LoVo (cell line): ENCODE measurements around the gene CTSA.
"Not testable (repeated sequence)": the region's sequence is repeated elsewhere in the genome, so short reads cannot be mapped to it uniquely, and the experiment has no call there.

Source experiments
- DNase-seq: peaks from one replicate; pipeline ENCODE4 v3.0.0-alpha.2; 2016; ENCODE audit warnings: low spot score

CTSA gene

DNA sequence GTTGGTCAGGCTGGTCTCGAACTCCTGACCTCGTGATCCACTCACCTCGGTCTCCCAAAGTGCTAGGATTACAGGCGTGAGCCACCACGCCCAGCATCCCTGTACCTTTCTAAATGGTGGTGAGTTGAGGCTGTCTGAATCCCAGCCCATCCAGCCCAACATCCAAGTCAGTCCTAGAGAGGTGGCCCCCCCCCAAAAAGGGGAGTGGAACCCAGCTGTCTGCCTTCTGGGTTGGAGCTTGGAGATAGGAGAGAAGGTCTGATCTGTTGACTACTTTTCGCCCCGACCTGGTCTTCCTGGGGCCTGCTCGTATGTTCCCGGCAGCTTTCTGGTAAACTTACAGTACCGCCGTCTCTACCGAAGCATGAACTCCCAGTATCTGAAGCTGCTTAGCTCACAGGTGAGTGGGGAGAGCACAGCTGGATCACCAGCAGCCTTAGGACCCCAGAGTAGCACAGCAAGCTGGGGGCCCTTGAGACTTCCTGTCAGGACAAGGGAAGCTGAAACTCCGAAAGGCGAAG, 5.6 kb downstream of the CTSA start:
- no peak for DNase-seq

DNA sequence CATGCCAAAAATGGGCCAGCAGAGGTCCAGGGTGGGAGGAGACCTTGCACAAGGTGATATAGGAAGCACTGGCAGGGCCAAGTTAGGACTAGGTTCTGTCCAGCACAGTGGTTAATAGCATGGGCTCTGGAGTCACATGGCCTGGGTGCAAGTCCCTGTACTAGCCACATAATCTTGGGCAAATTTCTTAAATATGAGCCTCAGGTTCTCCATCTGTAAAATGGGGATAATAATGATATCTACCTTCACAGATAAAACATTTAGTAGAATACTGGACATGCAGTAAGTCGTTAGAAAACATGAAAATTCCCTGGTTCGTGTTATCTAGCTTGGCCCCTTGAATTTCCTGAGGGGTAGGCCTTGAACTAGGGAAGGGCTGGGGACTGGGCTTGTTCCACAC, 6.2 kb downstream of the CTSA start:
- no peak for DNase-seq

DNA sequence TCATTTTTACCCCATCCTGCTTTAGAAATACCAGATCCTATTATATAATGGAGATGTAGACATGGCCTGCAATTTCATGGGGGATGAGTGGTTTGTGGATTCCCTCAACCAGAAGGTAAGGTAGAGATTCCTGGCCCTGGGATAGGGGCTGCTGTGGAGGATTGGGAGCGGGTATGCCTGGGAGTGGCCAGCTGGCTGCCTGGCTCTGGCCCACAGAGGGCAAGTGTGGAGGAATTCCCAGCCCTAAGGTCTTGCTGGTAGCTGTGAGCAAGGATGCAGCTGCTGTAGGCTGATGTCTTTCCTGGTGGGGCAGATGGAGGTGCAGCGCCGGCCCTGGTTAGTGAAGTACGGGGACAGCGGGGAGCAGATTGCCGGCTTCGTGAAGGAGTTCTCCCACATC, 6.6 kb downstream of the CTSA start:
- no peak for DNase-seq

DNA sequence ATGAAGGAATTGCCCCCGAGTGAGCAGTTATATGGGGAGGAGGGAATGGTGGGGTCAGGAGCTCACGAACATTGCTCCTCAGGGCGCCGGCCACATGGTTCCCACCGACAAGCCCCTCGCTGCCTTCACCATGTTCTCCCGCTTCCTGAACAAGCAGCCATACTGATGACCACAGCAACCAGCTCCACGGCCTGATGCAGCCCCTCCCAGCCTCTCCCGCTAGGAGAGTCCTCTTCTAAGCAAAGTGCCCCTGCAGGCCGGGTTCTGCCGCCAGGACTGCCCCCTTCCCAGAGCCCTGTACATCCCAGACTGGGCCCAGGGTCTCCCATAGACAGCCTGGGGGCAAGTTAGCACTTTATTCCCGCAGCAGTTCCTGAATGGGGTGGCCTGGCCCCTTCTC, 7.2 kb downstream of the CTSA start:
- no peak for DNase-seq

DNA sequence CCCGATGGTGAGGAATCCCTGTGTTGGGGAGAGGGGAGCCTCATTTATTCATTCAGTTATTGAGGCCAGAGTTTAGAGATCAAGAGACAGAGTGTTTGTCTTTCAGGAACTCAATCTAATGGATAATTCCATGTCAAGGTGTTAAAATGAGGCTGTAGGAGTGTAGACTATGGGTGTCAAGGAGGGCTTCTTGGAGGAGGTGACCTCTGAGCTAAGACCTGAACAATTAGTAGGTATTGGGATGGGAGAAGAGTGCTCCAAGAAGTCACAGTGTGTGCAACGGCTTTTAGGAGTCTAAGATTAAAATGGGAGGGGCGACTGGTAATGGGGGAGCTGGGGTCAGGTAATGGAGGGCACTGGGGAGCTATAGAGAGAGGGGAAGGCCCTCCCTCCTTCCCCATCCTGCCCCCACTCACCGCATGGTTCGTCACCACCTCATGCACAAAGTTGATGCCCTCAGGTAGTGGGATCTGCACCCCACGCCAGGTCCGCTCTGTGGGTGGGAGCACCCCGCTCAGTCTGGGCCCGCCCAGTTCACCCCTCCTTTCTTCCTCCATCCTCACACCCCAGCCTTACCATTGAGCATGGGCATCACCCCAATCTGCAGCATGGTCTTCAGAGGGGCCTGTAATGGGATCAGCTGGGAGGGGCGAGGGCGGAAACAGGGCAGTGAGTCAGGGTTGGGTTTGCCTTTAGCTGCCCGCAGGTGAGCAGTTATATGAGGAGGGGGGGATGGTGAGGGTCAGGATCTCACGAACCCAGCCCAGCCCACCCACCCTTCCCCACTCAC, 8.1 kb downstream of the CTSA start:
- DNase-seq = no peak

DNA sequence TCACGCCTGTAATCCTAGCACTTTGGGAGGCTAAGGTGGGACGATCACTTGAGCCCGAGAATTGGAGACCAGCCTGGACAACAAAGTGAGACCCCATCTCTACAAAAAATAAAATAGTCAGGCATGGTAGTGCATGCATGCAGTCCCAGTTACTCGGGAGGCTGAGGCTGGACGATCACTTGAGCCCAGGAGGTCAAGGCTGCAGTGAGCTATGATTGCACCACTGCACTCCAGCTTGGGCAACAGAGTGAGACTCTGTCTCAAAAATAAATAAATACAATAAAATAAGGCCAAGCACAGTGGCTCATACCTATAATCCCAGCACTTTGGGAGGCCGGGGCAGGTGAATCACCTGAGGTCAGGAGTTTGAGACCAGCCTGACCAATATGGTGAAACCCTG, 10.2 kb downstream of the CTSA start:
- DNase-seq = not testable (repeated sequence)

DNA sequence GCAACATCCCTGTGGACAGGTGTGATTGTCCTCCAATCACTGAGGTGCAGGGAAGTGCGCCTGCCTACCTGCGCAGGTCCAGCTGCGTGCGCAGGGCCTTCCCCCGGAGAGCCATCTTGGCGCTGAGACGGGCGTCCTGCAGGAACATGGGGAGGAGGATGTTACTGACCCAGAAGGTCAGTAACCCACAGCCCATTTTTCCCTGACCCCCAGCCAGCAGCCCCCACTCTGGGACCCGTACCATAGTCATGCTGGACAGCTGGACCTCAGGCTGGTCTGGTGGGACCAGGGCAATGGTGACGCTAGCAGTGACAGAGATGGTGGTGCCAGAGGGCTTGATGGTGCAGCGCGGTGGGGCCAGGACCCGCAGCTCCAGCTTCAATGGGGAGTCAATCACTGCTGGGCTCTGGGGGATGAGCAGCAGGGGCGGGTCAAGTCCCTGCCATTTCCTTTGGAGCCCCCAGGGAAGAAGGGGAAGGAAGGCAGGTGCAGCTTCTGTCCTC, 11.1 kb downstream of the CTSA start:
- no peak for DNase-seq

DNA sequence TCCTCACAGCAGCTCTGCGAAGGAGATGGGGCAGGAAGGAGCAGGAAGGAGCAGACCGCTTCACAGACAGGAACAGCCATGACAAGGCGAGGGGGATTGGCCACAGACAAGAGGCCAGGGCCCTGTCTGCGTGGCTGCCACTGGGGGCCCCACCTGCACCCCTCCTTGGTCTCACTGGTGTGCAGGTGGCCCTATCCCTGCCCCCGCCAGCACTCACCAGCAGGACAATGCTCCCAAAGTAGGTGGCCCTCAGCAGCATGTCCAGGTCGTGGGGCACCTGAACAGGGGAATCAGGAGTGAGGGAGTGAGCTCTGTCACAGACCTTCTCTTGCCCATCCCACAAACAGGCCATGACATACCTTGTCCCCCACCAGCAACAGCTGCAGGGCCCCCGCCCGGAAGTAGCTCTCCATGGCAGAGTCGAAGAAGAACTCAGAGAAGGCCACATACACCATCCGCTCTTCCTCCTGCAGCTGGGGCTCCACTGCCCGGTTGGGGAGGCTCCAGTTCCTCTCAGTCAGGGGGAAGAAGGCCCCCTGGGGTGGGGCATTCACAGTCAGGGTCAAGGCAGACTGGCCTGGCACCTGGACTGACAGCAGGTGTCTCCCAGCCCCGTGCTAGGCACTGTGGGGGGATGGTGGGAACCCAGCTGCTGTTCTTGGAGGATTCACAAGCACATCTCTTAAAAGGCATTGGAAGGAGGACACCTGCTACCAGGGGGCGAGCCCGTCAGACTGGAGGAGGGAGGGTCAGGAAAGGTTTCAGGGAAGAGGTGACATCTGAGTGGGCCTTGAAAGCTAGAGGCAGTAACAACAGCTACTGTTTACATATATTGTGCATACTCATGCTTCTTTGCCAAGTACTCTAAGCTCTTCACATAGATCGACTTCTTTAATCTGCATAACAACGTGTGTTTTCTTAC, 13.7 kb downstream of the CTSA start:
- no peak for DNase-seq

DNA sequence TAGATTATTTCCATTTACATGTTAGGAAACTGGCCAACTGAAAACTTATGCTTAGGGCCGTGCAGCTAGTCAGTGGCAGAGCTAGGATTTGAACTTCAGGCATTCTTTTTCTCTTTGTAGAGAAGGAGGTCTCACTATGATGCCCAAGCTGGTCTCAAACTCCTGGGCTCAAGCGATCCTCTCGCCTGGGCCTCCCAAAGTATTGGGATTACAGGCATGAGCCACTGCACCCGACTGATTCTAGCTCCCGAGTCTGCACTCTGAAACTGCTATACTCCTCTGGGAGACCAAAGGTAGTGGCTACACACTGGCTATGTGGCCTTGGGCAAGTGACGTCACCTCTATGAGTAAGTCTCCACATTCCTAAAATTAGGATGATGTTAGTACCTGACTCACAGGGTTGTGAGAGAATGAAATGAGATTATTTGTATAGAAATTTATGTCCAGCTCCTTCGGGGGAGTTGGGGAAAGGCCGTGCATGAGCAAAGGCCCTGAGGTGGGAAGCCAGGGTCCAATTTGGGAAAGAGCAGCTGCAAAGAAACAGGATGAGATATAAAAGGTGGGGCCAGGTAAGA, 14.5 kb downstream of the CTSA start:
- no peak for DNase-seq

DNA sequence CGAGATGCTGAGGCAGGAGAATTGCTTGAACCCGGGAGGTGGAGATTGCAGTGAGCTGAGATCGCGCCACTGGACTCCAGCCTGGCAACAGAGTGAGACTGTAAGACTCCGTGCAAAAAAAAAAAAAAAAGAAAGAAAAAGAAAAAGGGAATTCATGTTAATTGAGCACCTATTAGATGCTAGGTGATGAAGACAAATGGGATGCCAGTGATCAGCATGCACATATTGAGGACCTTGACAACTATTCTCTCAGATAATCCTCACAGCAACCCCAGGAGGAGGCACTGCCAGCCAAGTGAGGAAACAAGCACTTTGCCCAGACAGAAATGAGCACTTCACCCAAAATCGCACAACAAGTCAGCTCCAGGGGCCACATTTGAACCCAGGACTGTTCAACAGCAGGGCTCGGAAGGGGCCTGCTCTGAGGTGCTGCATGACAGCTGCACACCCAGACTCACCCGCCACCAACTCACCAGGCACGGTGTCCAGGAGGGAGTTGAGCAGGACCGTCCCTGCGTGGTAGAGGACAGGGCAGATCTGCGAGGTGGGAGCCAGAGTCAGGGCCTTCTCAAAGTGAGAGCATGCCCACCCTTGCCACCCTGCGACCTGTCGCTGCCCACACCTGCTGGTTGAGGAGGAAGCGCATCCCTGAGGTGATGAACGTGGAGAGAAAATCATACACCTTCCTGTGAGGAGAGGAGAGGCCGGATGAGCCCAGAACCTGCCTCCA, 16.2 kb downstream of the CTSA start:
- DNase-seq = no peak

DNA sequence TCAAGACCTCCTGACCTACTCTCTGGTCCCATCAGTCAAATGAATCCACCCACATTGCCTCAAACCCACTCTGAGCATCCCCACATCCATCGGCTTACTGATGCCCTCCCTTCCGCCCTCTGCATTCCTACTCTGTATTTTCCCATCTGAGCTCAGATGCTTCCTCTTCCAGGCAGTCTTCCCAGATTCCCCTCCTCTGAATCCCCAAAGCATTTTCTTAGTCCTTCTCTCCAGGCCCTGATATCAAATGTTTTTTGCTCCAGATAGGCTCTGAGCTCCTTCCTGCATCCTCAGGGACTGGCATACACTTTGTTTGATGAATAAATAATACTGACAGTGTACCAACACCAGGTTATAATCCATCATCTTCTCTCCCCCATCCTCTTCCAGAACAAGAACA, 16.9 kb downstream of the CTSA start:
- DNase-seq = no peak

DNA sequence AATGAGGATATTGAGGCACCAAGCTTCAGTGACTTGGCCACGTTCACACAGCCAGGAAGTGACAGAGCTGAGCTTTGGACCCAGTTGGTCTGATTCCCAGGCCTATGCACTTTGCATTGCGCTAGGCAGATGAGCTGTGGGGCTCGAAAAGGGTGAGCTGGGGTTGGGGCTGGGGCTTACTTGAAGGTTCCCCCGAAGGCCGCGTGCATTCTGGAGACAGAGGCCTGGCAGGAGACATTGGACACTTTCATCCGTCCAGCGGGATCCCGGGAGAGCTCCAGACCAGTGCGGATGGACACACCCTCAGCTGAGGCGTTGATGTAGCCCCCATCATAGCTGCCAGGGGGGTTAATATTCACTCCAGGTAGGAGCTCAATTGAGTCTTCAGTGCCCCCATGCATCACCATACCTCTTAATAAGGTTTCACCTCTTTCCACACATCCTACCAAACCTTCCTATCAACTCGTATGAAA, 18.2 kb downstream of the CTSA start:
- no peak for DNase-seq

DNA sequence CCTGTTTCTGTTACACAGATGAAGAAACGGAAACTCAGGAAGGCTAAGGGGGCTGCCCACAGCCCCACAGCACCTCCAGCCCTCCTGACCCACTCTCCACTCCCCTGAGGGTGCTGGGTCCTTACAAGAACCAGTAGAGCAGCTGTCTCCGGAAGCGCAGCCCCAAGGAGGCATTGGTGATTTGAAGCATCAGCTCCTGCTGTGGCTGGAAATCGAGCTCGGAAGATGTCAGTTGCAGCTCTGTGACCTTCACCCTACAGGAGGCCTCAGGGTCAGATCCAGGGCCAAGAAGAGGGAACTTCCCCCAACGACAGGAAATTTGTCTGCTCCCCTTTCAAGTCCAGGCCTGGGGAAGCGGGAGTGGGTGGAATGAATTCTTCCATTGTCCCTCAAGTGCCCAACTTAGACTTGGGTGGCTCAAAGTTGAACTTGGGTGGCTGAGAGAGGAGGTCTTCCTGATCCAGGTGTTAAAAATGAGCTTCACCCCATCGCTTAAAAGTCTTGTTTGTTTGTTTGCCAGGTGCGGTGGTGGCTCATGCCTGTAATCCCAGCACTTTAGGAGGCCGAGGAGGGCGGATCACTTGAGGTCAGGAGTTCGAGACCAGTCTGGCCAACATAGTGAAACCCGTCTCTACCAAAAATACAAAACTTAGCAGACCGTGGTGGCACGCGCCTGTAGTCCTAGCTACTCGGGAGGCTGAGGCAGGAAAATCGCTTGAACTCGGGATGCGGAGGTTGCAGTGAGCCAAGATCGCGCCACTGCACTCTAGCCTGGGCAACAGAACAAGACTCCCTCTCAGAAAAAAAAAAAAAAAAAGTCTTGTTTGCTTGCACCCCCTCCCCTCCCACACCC, 18.9 kb downstream of the CTSA start:
- DNase-seq = no peak

DNA sequence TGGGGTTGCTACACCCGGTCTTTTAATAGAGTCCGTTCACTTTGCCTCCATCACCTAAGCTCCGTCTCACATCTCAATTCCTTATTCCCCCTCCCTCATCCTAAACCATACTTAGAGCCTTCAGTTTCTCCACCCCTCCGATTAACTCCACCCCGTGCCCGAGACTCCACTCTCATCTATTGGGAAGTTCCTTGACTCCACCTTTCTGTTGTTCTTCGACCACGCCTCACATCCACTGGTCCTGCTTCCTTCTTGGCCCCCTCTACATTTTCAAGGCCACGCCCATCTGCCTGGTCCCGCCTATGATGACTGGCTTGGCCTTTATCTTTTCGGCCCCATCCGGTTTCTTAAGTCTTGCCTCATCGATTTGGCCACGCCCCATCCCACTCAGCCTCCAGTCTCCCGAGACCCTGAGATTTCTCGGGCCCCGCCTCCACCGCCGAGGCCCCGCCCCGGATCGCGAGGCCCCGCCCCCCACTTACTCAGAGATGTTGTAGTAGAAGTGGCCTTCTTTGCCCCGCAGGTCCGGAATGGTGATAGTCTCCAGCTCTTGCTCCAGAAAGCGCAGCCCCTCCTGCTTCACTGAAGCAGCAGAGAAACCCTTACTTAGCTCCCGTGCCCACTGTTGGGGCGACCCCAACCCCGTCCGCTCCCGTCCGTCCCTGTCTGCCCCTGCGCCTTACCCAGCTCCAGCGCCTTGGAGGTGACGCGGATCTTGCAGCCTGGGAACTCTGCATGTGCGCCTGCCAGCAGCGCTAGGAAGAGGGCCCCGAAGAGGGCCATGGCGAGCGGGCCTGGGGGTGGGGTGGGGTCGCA, 19.7 kb downstream of the CTSA start:
- peak; percentile 89 for DNase-seq

DNA sequence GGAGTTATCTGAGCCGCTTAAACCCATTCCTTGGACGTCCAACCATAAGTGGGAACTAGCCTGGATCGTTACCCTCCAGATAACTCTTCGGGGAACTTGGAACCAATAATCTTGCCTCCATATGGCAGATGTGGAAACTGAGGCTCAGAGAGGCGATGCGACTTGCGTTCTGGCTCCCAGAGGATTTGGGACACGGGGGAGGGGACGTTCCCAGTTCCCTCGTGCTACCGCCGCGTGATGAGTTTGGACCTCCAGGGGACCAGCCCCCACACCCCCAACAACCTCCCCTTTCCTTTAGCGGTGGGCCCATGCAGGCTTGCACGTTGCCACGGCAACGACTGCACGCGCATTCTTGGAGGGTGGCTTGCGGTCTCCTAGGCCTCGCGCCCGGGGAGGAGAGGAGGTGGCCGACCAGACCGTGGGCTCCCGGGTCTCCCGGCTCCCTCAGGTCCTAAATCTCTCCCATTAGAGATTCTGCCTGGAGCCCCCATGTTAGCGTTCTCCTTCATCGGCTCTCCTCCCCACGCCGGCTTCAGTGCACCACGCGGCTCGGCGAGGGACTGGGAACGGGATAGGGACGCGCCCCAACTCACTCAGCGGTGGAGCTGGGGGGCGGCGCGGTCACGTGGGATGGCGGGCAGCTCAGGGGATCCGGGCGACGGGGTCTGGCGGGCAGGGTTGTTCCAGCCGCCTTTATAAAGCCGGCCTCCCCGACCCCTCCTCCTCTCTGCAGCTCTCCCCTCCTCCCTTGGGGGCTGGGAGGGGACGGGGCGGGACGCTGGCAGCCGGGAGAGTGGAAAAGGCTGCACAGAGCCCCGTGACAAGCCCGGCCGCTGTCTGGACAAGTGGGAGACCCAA, 20.6 kb downstream of the CTSA start, which contains the start of gene PLTP:
Gene PLTP, minus strand, starts transcription at position 670 of the 858 bp plus-strand sequence. CDS start 703 bp downstream, outside the sequence.
- no peak for DNase-seq

DNA sequence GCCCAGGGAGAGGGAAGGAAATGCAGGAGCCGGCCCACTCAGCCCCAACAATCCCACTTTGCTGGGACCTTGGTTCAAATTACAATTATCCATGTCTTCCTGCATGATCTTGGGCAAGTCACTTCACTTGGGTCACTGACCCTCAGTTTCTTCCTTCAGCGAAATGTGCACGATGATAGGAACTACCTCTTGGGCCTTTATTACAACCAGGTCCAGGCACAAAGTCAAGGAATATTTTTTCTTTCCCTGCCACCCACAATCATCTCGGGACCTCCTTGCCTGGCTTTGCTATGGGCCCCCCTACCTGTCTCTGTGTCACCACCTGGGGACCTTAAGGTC, 21.2 kb downstream of the CTSA start:
- no peak for DNase-seq

DNA sequence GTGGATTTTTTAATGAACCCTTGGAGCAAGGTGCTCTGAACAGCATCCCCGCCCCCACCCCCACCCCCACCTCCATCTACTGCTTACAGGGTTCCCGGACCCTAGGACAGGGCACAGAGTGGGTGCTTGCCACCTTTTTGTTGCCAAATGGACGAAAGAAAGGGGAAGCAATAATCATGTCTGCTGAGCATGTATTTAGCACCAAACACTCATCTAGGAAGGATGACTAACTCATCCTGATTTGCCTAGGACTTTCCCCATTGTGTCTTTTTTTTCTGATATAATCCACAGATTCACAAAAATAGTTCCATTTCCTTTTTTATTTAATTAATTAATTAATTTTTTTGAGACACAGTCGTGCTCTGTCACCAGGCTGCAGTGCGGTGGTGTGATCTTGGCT, 22.0 kb downstream of the CTSA start:
- no peak for DNase-seq

DNA sequence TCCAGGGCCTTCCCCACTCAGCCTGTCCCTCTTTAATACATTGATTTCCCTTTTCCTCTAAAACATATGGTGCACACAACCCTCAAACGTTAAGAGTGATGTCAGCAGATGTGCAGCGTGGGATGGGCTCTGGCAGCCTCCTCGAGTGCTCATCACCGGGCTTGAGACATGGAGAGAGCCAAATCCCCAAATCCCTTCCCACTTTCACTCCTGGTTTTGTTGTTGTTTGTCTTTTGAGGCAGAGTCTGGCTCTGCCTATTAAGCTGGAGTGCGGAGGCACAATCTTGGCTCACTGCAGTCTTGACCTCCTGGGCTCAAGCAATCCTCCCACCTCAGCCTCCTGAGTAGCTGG, 26.6 kb downstream of the CTSA start:
- DNase-seq = no peak

DNA sequence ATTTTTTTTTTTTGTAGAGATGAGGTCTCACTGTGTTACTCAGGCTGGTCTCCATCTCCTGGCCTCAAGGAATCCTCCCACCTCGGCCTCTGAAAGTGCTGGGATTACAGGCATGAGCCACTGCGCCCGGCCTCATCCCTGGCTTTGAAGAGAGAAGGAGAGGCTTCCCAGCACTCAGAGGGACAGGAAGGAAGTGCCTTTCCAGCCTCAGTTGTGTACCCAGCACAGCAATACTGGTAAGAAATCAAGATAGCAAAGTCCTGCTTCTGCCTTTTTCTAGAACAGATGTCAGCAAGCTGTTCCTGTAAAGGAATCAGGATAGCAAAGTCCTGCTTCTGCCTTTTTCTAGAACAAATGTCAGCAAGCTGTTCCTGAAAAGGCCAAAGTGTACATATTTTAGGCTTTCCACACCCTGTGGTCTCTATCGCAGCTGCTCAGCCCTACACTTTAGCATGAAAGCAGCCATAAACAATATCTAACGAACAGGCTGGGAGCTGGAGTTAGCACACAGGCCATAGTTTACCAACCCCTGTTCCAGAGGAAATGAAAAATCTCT, 27.1 kb downstream of the CTSA start:
- no peak for DNase-seq
